PC-3 (cell line): Measurements from ENCODE around the gene HORMAD1. TPM values are rescaled to one million over a fixed set of nuclear protein-coding genes. Genes with fewer than 3 reads are reported as not detected.
"Not testable (repeated sequence)": the region's sequence is repeated elsewhere in the genome, so short reads cannot be mapped to it uniquely, and the experiment has no call there.

Experiments
- ATAC-seq: fragments of 200-7000 bp; cut with Tn5 transposase; 2 replicates; pipeline ENCODE4 v1.9.1; 2020; ENCODE audit warnings: mild to moderate bottlenecking, moderate library complexity
- BruUV-seq: library from RNA; stranded (reverse); fragments of 400-500 nt; replicated peaks from 2 replicates; lab custom pipeline; 2021; lab: Mats Ljungman, UMichigan
- CTCF ChIA-PET: fragments of 300-600 bp; sonication (Branson Sonifier 250); formaldehyde crosslinking; loops from one replicate; lab custom pipeline; 2022; ENCODE audit warnings: antibody characterized with exemption; lab: Charles Lee
- POLR2A ChIA-PET: fragments of 300-600 bp; sonication (Branson Sonifier 250); formaldehyde crosslinking; loops from one replicate; lab custom pipeline; 2022; ENCODE audit warnings: antibody characterized with exemption; ENCODE audit not compliant: unreplicated experiment; lab: Charles Lee
- DNase-seq: peaks from one replicate; pipeline ENCODE4 v3.0.0-alpha.2; 2015
- H2AFZ ChIP-seq: fragments of 300-600 bp; sonication (generic); 2 replicates; pipeline ENCODE4 v1.6.0; 2016; ENCODE audit warnings: antibody characterized with exemption, low read length
- H3F3A ChIP-seq: fragments of 300-600 bp; sonication (generic); one replicate; pipeline ENCODE4 v1.6.0; 2017; ENCODE audit warnings: antibody characterized with exemption, low read length, control low read depth, mild to moderate bottlenecking; ENCODE audit not compliant: unreplicated experiment
- H3K27ac ChIP-seq: fragments of 300-600 bp; sonication (generic); 2 replicates; pipeline ENCODE4 v1.5.1; 2016; ENCODE audit warnings: mild to moderate bottlenecking, low read length
- H3K27me3 ChIP-seq: fragments of 300-600 bp; sonication (generic); 2 replicates; pipeline ENCODE4 v1.6.1; 2016; ENCODE audit warnings: low read length, mixed read lengths
- H3K36me3 ChIP-seq: fragments of 300-600 bp; sonication (generic); 2 replicates; pipeline ENCODE4 v1.6.1; 2016; ENCODE audit warnings: low read depth, mixed run types, low read length, mixed read lengths
- H3K4me1 ChIP-seq: fragments of 300-600 bp; sonication (generic); 2 replicates; pipeline ENCODE4 v1.5.1; 2016; ENCODE audit warnings: low read length; ENCODE audit not compliant: insufficient read depth
- H3K4me2 ChIP-seq: fragments of 300-600 bp; sonication (generic); 2 replicates; pipeline ENCODE4 v1.6.0; 2016; ENCODE audit warnings: low read length
- H3K4me3 ChIP-seq: fragments of 300-600 bp; sonication (generic); 2 replicates; pipeline ENCODE4 v1.5.1; 2016; ENCODE audit warnings: mild to moderate bottlenecking, low read length, mixed read lengths
- H3K79me2 ChIP-seq: fragments of 300-600 bp; sonication (generic); 2 replicates; pipeline ENCODE4 v1.6.1; 2017; ENCODE audit warnings: low read length, mixed read lengths
- H3K9ac ChIP-seq: fragments of 300-600 bp; sonication (generic); 2 replicates; pipeline ENCODE4 v1.6.0; 2016; ENCODE audit warnings: mild to moderate bottlenecking, low read length
- H3K9me2 ChIP-seq: fragments of 300-600 bp; sonication (generic); replicated peaks from 2 replicates; pipeline ENCODE4 v1.6.1; 2016; ENCODE audit warnings: mixed run types, low read length, mixed read lengths
- H3K9me3 ChIP-seq: fragments of 300-600 bp; sonication (generic); 2 replicates; pipeline ENCODE4 v1.6.1; 2016; ENCODE audit warnings: low read length, mixed read lengths
- H4K20me1 ChIP-seq: fragments of 300-600 bp; sonication (generic); 2 replicates; pipeline ENCODE4 v1.6.1; 2016; ENCODE audit warnings: low read length, mixed read lengths
- EZH2 ChIP-seq: fragments of 300-600 bp; sonication (generic); IDR thresholded peaks from one replicate; pipeline ENCODE4 v1.6.1; 2017; ENCODE audit warnings: antibody characterized with exemption, mild to moderate bottlenecking, low read length; ENCODE audit not compliant: unreplicated experiment
- EZH2phosphoT487 ChIP-seq: fragments of 300-600 bp; sonication (generic); IDR thresholded peaks from 2 replicates; pipeline ENCODE4 v1.6.1; 2018; ENCODE audit warnings: mild to moderate bottlenecking, antibody characterized with exemption, low read length, borderline replicate concordance
- intact Hi-C: fragments of 100-400 bp; cut with micrococcal nuclease; formaldehyde crosslinking; loops from 2 replicates; pipeline ENCODE4 v1.9.0; 2023
- total RNA-seq: library from RNA; depleted of rRNA; stranded (reverse); fragments of >200 nt; gene quantifications from 2 replicates; pipeline ENCODE4 v1.2.3, GENCODE V29; 2014
- TF ChIP-seq, protein P1 (sequence below): fragments of 300-600 bp; sonication (generic); conservative IDR thresholded peaks from 2 replicates; pipeline ENCODE4 v1.5.1; 2017; ENCODE audit warnings: antibody characterized with exemption, low read depth, mild to moderate bottlenecking, low read length

The HORMAD1 gene
- total RNA-seq, 1 experiment from 2014 or later = not detected

DNA sequence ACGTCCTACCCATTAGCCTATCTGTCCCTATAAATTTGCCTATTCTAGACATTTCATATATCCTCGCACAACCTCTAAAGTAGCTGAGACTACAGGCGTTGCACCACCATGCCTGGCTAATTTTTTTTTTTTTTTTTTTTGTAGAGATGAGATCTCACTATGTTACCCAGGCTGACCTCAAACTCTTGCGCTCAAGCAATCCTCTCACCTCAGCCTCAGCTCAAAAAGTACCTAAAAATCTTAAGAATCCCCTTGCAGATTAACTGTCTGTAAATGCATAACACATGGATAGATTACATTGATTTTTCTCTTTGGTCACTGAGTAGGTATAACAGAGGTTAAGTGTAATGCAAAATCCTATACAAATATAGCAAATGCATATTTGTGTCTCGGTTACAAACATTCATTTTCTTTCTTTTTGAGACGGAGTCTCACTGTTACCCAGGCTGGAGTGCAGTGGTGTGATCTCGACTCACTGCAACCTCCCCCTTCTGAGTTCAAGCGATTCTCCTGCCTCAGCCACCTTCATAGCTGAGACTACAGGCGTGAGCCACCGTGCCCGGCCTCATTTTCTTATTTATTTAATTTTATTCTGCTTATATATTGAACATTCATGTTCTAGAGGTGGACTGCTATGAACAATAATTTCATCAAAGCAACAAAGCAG lies 2.3 kb downstream of the HORMAD1 start:
- Histone ChIP-seq H3F3A (no peaks in the 10 kb centered on the region), H3K4me3 (no peak overlapping the region), H3K4me2 (no peak overlapping the region), H3K9me2 (no peaks in the 10 kb centered on the region), H3K9me3 (no peaks in the 10 kb centered on the region), H3K27me3 (no peaks in the 10 kb centered on the region), H2AFZ (no peak overlapping the region), H4K20me1 (no peaks in the 10 kb centered on the region), H3K9ac (no peak overlapping the region), H3K79me2 (no peaks in the 10 kb centered on the region), H3K4me1 (no peaks in the 10 kb centered on the region), H3K27ac (no peak overlapping the region), H3K36me3 (no peaks in the 10 kb centered on the region)
- ATAC-seq = no peak
- no TSS peak for BruUV-seq
- no peak for DNase-seq
- ChIA-PET POLR2A (no interaction called here), CTCF (no interaction called here)
- intact Hi-C loops = no loop called here
- TF ChIP-seq, protein P1, sequence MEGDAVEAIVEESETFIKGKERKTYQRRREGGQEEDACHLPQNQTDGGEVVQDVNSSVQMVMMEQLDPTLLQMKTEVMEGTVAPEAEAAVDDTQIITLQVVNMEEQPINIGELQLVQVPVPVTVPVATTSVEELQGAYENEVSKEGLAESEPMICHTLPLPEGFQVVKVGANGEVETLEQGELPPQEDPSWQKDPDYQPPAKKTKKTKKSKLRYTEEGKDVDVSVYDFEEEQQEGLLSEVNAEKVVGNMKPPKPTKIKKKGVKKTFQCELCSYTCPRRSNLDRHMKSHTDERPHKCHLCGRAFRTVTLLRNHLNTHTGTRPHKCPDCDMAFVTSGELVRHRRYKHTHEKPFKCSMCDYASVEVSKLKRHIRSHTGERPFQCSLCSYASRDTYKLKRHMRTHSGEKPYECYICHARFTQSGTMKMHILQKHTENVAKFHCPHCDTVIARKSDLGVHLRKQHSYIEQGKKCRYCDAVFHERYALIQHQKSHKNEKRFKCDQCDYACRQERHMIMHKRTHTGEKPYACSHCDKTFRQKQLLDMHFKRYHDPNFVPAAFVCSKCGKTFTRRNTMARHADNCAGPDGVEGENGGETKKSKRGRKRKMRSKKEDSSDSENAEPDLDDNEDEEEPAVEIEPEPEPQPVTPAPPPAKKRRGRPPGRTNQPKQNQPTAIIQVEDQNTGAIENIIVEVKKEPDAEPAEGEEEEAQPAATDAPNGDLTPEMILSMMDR = no peak
- no peak for TF ChIP-seq EZH2phosphoT487
- no peak for TF ChIP-seq EZH2

DNA sequence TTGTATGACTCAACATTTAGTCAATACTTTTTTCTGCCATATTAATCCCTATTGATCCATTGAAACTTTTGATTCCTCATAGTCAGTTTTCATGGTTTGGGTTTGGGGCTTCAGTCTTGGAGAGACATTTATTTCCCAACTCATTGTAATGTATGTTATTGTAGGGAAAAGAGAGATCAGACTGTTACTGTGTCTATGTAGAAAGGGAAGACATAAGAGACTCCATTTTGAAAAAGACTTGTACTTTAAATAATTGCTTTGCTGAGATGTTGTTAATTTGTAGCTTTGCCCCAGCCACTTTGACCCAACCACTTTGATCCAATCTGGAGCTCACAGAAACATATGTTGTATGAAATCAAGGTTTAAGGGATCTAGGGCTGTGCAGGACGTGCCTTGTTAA lies 11.7 kb downstream of the HORMAD1 start:
- POLR2A ChIA-PET, H3K27me3 ChIP-seq: not testable (repeated sequence)

GRCh38 chr1:150708595-150708994 lies 12.1 kb downstream of the HORMAD1 start:
- no peaks in the 10 kb centered on the region for H3K4me1 ChIP-seq
- H2AFZ ChIP-seq = no peak overlapping the region
- no peaks in the 10 kb centered on the region for H3K36me3 ChIP-seq
- no peak for DNase-seq
- no peak overlapping the region for H3K9ac ChIP-seq
- ATAC-seq = no peak
- H3K4me2 ChIP-seq = no peak overlapping the region
- ChIA-PET CTCF (no interaction called here), POLR2A (interaction anchor here (0.5 kb wide), 1 partner anchor 81 kb away, joined by 4 read pairs; no protein-coding TSS in a partner anchor)
- no TSS peak for BruUV-seq
- H3K79me2 ChIP-seq = no peaks in the 10 kb centered on the region
- H3K27me3 ChIP-seq = no peaks in the 10 kb centered on the region
- H3K9me2 ChIP-seq = no peaks in the 10 kb centered on the region
- H3K4me3 ChIP-seq = no peak overlapping the region
- TF ChIP-seq EZH2 = no peak
- TF ChIP-seq, protein P1 = no peak
- no peak for TF ChIP-seq EZH2phosphoT487
- no peaks in the 10 kb centered on the region for H3K9me3 ChIP-seq
- intact Hi-C loops = loop anchor here (5.0 kb wide), 1 partner anchor 49 kb away; no protein-coding TSS in a partner anchor
- no peak overlapping the region for H3K27ac ChIP-seq
- no peaks in the 10 kb centered on the region for H3F3A ChIP-seq
- no peaks in the 10 kb centered on the region for H4K20me1 ChIP-seq

More for the DNA sequence above, 11.7 kb downstream of the HORMAD1 start:
- H3K4me3 ChIP-seq, CTCF ChIA-PET, H4K20me1 ChIP-seq, H2AFZ ChIP-seq, H3K9me3 ChIP-seq, H3K9ac ChIP-seq, H3K36me3 ChIP-seq, H3K4me2 ChIP-seq, BruUV-seq, ATAC-seq, H3K79me2 ChIP-seq, DNase-seq, H3K27ac ChIP-seq, H3K9me2 ChIP-seq, H3K4me1 ChIP-seq, H3F3A ChIP-seq: not testable (repeated sequence)
- intact Hi-C loops = loop anchor here (5.0 kb wide), 1 partner anchor 48 kb away; no protein-coding TSS in a partner anchor
